Hepatocyte (in vitro differentiated cells): ENCODE results near the gene KDM8. TPM values are rescaled to one million over a fixed set of nuclear protein-coding genes. Genes with fewer than 3 reads are reported as not detected.
"Not testable (repeated sequence)": the region's sequence is repeated elsewhere in the genome, so short reads cannot be mapped to it uniquely, and the experiment has no call there.

Experiments
- DNase-seq: peaks from one replicate; pipeline ENCODE4 v3.0.0-alpha.2; 2016; ENCODE audit warnings: low spot score
- H2AFZ ChIP-seq: fragments of 200-600 bp; sonication (generic); 2 replicates; pipeline ENCODE4 v1.6.0; 2016; ENCODE audit warnings: antibody characterized with exemption, mild to moderate bottlenecking
- H3K27ac ChIP-seq: fragments of 200-600 bp; sonication (generic); 2 replicates; pipeline ENCODE4 v1.5.1; 2016; ENCODE audit warnings: mild to moderate bottlenecking
- H3K27me3 ChIP-seq: fragments of 200-600 bp; sonication (generic); 2 replicates; pipeline ENCODE4 v1.6.1; 2016
- H3K36me3 ChIP-seq: fragments of 200-600 bp; sonication (generic); replicated peaks from 2 replicates; pipeline ENCODE4 v1.5.1; 2016; ENCODE audit warnings: low read depth; ENCODE audit not compliant: insufficient read depth
- H3K4me1 ChIP-seq: fragments of 200-600 bp; sonication (generic); 2 replicates; pipeline ENCODE4 v1.5.1; 2016; ENCODE audit warnings: mild to moderate bottlenecking, moderate library complexity; ENCODE audit not compliant: insufficient read depth
- H3K4me2 ChIP-seq: fragments of 200-600 bp; sonication (generic); 2 replicates; pipeline ENCODE4 v1.6.0; 2016
- H3K4me3 ChIP-seq: fragments of 200-600 bp; sonication (generic); 2 replicates; pipeline ENCODE4 v1.5.1; 2016; ENCODE audit warnings: mild to moderate bottlenecking
- H3K79me2 ChIP-seq: fragments of 200-600 bp; sonication (generic); 2 replicates; pipeline ENCODE4 v1.6.0; 2017; ENCODE audit warnings: mild to moderate bottlenecking
- H3K9me2 ChIP-seq: fragments of 200-600 bp; sonication (generic); replicated peaks from 2 replicates; pipeline ENCODE4 v1.6.0; 2017; ENCODE audit warnings: mild to moderate bottlenecking; ENCODE audit not compliant: insufficient read depth
- H3K9me3 ChIP-seq: fragments of 200-600 bp; sonication (generic); 2 replicates; pipeline ENCODE4 v1.5.1; 2016; ENCODE audit warnings: low read depth, mild to moderate bottlenecking
- H4K20me1 ChIP-seq: fragments of 200-600 bp; sonication (generic); 2 replicates; pipeline ENCODE4 v1.6.0; 2016; ENCODE audit warnings: mild to moderate bottlenecking; ENCODE audit not compliant: insufficient read depth, poor library complexity, severe bottlenecking
- CTCF ChIP-seq: fragments of 200-600 bp; sonication (generic); IDR thresholded peaks from 2 replicates; pipeline ENCODE4 v1.5.1; 2016; ENCODE audit warnings: antibody characterized with exemption, mild to moderate bottlenecking; ENCODE audit not compliant: poor library complexity
- EZH2 ChIP-seq: fragments of 200-600 bp; sonication (generic); IDR thresholded peaks from 2 replicates; pipeline ENCODE4 v1.6.1; 2016; ENCODE audit warnings: antibody characterized with exemption, mild to moderate bottlenecking, borderline replicate concordance
- EZH2phosphoT487 ChIP-seq: fragments of 200-600 bp; sonication (generic); IDR thresholded peaks from one replicate; pipeline ENCODE4 v1.6.1; 2018; ENCODE audit warnings: antibody characterized with exemption, mild to moderate bottlenecking, low read depth, moderate library complexity; ENCODE audit not compliant: unreplicated experiment, severe bottlenecking
- WGBS: methylation state at CpG from one replicate; pipeline ENCODE4 v1.1.6; 2016; ENCODE audit warnings: low lambda C conversion rate; ENCODE audit errors: missing lambda C conversion rate; 5-methylcytosine and 5-hydroxymethylcytosine counted together
- polyA plus RNA-seq: library from polyadenylated mRNA; unstranded; fragments of >200 nt; fragmentation: Nextera tagmentation; extraction: Ambion mirVana; gene quantifications from 2 replicates; pipeline ENCODE4 v1.2.1, GENCODE V29; 2016
- total RNA-seq: library from RNA; depleted of rRNA; stranded (reverse); fragments of >200 nt; gene quantifications from 2 replicates; pipeline ENCODE4 v1.2.3, GENCODE V29; 2014

Gene KDM8
- total and polyA plus RNA-seq, 2 experiments from 2014 or later = 7.2 to 9.7 TPM

GRCh38 chr16:27259710-27260109 is 56.4 kb downstream of the KDM8 start:
- H3K4me2 ChIP-seq = no peak overlapping the region
- H3K4me1 ChIP-seq = peaks cover 8% of the 10 kb centered on the region
- no peaks in the 10 kb centered on the region for H3K36me3 ChIP-seq
- H3K9me2 ChIP-seq = no peaks in the 10 kb centered on the region
- H3K4me3 ChIP-seq = no peak overlapping the region
- WGBS = 80% methylated on average over 4 of the region's 4 CpGs
- no peaks in the 10 kb centered on the region for H4K20me1 ChIP-seq
- H3K27me3 ChIP-seq = no peaks in the 10 kb centered on the region
- no peaks in the 10 kb centered on the region for H3K9me3 ChIP-seq
- no peak overlapping the region for H3K27ac ChIP-seq
- DNase-seq = no peak
- H3K79me2 ChIP-seq = peaks cover 9% of the 10 kb centered on the region
- TF ChIP-seq EZH2 (no peak), EZH2phosphoT487 (no peak), CTCF (no peak)
- no peak overlapping the region for H2AFZ ChIP-seq

GRCh38 chr16:27262904-27263423 is 59.6 kb downstream of the KDM8 start:
- not testable (repeated sequence) for H3K27me3 ChIP-seq, DNase-seq, H3K4me3 ChIP-seq, H2AFZ ChIP-seq, H4K20me1 ChIP-seq, H3K9me3 ChIP-seq, H3K4me1 ChIP-seq, H3K36me3 ChIP-seq, H3K4me2 ChIP-seq, H3K27ac ChIP-seq, H3K9me2 ChIP-seq
- H3K79me2 ChIP-seq = peaks cover 14% of the 10 kb centered on the region
- 98% methylated on average over 2 of the region's 2 CpGs for WGBS

- Histone ChIP-seq H3K4me3 (no peak overlapping the region), H3K9me3 (no peaks in the 10 kb centered on the region), H3K27me3 (no peaks in the 10 kb centered on the region), H3K79me2 (peaks cover 15% of the 10 kb centered on the region), H3K4me1 (peaks cover 3% of the 10 kb centered on the region), H3K4me2 (no peak overlapping the region), H3K9me2 (no peaks in the 10 kb centered on the region), H2AFZ (no peak overlapping the region), H3K27ac (peak overlapping the region; percentile 39), H4K20me1 (no peaks in the 10 kb centered on the region), H3K36me3 (no peaks in the 10 kb centered on the region)
- WGBS = 66% methylated on average over 6 of the region's 6 CpGs
- no peak for TF ChIP-seq EZH2phosphoT487
- no peak for TF ChIP-seq EZH2
- no peak for TF ChIP-seq CTCF
- DNase-seq = no peak
Observed at GRCh38 chr16:27264151-27264550, 60.8 kb downstream of the KDM8 start.

- WGBS = 93% methylated on average over 1 of the region's 1 CpG
- Histone ChIP-seq H3K36me3 (no peaks in the 10 kb centered on the region), H3K9me3 (no peaks in the 10 kb centered on the region), H2AFZ (no peak overlapping the region), H3K4me1 (peaks cover 10% of the 10 kb centered on the region), H3K27me3 (no peaks in the 10 kb centered on the region), H3K27ac (no peak overlapping the region), H4K20me1 (no peaks in the 10 kb centered on the region), H3K79me2 (peaks cover 7% of the 10 kb centered on the region), H3K4me3 (no peak overlapping the region), H3K9me2 (no peaks in the 10 kb centered on the region), H3K4me2 (no peak overlapping the region)
- TF ChIP-seq EZH2 = no peak
- no peak for DNase-seq
Observed at GRCh38 chr16:27265982-27266381, 62.7 kb downstream of the KDM8 start.
